ENCODE data around the gene GLP2R. TPM values are rescaled to one million over a fixed set of nuclear protein-coding genes. Genes with fewer than 3 reads are reported as not detected.

Gene GLP2R
- total RNA-seq, 2 donors from 2014 or later = not detected

- H3K4me1 Mint-ChIP-seq = peaks cover 6% of the 10 kb centered on the region
- H3K9me3 Mint-ChIP-seq = no peaks in the 10 kb centered on the region
- 94 to 100% methylated on average over 3 of the region's 4 CpGs for WGBS, 2 experiments (ENCODE audit: insufficient coverage in 1 of 2, insufficient read length in 1 of 2)
- Histone ChIP-seq H3K9ac (ENCODE audit: extremely low read depth, low read length, poor library complexity, severe bottlenecking) (no peak overlapping the region), H3K27ac (ENCODE audit: low read depth, low read length) (no peak overlapping the region), H3K4me1 (ENCODE audit: control insufficient read depth, insufficient read depth, low read length) (no peaks in the 10 kb centered on the region), H3K27me3 (ENCODE audit: control insufficient read depth, insufficient read depth, low read length, poor library complexity, severe bottlenecking) (peaks cover 18% of the 10 kb centered on the region), H3K9me3 (ENCODE audit: control insufficient read depth, low read length) (no peaks in the 10 kb centered on the region), H3K4me3 (ENCODE audit: low read length) (no peak overlapping the region), H3K36me3 (ENCODE audit: control insufficient read depth, insufficient read depth, low read length) (no peaks in the 10 kb centered on the region)
- H3K36me3 Mint-ChIP-seq (ENCODE audit: low read depth) = no peaks in the 10 kb centered on the region
- peak; percentile 27 for DNase-seq
- H3K27me3 Mint-ChIP-seq (ENCODE audit: insufficient read depth) = peaks cover 46% of the 10 kb centered on the region
- TF ChIP-seq CTCF (conservative IDR thresholded peaks at IDR 0.05) = no peak
- no peak overlapping the region for H3K4me3 Mint-ChIP-seq
- no peak overlapping the region for H3K27ac Mint-ChIP-seq
Observed at GRCh38 chr17:9845306-9845705, 19.6 kb downstream of the GLP2R start.

- Mint-ChIP-seq H3K4me3 (no peak overlapping the region), H3K9me3 (no peaks in the 10 kb centered on the region), H3K36me3 (ENCODE audit: low read depth) (no peaks in the 10 kb centered on the region), H3K27me3 (ENCODE audit: insufficient read depth) (peaks cover 50% of the 10 kb centered on the region), H3K4me1 (peaks cover 17% of the 10 kb centered on the region), H3K27ac (no peak overlapping the region)
- DNase-seq = no peak
- peaks cover 5% of the 10 kb centered on the region for H3K27me3 ChIP-seq (ENCODE audit: control insufficient read depth, insufficient read depth, low read length, poor library complexity, severe bottlenecking)
- H3K36me3 ChIP-seq (ENCODE audit: control insufficient read depth, insufficient read depth, low read length) = no peaks in the 10 kb centered on the region
- peaks cover 2% of the 10 kb centered on the region for H3K4me1 ChIP-seq (ENCODE audit: control insufficient read depth, insufficient read depth, low read length)
- H3K9me3 ChIP-seq (ENCODE audit: control insufficient read depth, low read length) = no peaks in the 10 kb centered on the region
- no peak overlapping the region for H3K4me3 ChIP-seq (ENCODE audit: low read length)
- no peak for TF ChIP-seq CTCF (conservative IDR thresholded peaks at IDR 0.05)
- no peak overlapping the region for H3K9ac ChIP-seq (ENCODE audit: extremely low read depth, low read length, poor library complexity, severe bottlenecking)
- WGBS, 2 experiments (ENCODE audit: insufficient coverage in 1 of 2, insufficient read length in 1 of 2) = 96 to 97% methylated on average over 4 to 5 of the region's 5 CpGs
- no peak overlapping the region for H3K27ac ChIP-seq (ENCODE audit: low read depth, low read length)
Observed at GRCh38 chr17:9850151-9850550, 24.4 kb downstream of the GLP2R start.

GRCh38 chr17:9854255-9854654 lies 28.5 kb downstream of the GLP2R start:
- no peak overlapping the region for H3K27ac Mint-ChIP-seq
- Histone ChIP-seq H3K4me3 (ENCODE audit: low read length) (no peak overlapping the region), H3K9me3 (ENCODE audit: control insufficient read depth, low read length) (peaks cover 14% of the 10 kb centered on the region), H3K36me3 (ENCODE audit: control insufficient read depth, insufficient read depth, low read length) (no peaks in the 10 kb centered on the region), H3K9ac (ENCODE audit: extremely low read depth, low read length, poor library complexity, severe bottlenecking) (no peak overlapping the region), H3K27me3 (ENCODE audit: control insufficient read depth, insufficient read depth, low read length, poor library complexity, severe bottlenecking) (no peaks in the 10 kb centered on the region), H3K4me1 (ENCODE audit: control insufficient read depth, insufficient read depth, low read length) (peaks cover 2% of the 10 kb centered on the region), H3K27ac (ENCODE audit: low read depth, low read length) (no peak overlapping the region)
- TF ChIP-seq CTCF (conservative IDR thresholded peaks at IDR 0.05) = no peak
- H3K9me3 Mint-ChIP-seq = peaks cover 5% of the 10 kb centered on the region
- H3K4me3 Mint-ChIP-seq = no peak overlapping the region
- 78 to 96% methylated on average over 2 to 5 of the region's 5 CpGs for WGBS, 2 experiments (ENCODE audit: insufficient coverage in 1 of 2, insufficient read length in 1 of 2)
- peaks cover 35% of the 10 kb centered on the region for H3K27me3 Mint-ChIP-seq (ENCODE audit: insufficient read depth)
- peaks cover 15% of the 10 kb centered on the region for H3K4me1 Mint-ChIP-seq
- H3K36me3 Mint-ChIP-seq (ENCODE audit: low read depth) = no peaks in the 10 kb centered on the region
- DNase-seq = no peak
